Head of caudate nucleus (tissue), 42 donors: Measurements from ENCODE around the gene TBXAS1.

Experiments
- DNase-seq, 42 donors: peaks; one replicate each; pipeline versions ENCODE4 v3.0.0 to v3.0.0-alpha.2; 2020 to 2021; ENCODE audit warnings: mixed read lengths in 7 of 42
- intact Hi-C: fragments of 100-400 bp; cut with DNase I; formaldehyde crosslinking; loops from one replicate; pipeline ENCODE4 v1.15.0; 2022

Gene TBXAS1

GRCh38 chr7:139987691-139988516 is 158.8 kb downstream of the TBXAS1 start:
- intact Hi-C loops: no loop called here

DNA sequence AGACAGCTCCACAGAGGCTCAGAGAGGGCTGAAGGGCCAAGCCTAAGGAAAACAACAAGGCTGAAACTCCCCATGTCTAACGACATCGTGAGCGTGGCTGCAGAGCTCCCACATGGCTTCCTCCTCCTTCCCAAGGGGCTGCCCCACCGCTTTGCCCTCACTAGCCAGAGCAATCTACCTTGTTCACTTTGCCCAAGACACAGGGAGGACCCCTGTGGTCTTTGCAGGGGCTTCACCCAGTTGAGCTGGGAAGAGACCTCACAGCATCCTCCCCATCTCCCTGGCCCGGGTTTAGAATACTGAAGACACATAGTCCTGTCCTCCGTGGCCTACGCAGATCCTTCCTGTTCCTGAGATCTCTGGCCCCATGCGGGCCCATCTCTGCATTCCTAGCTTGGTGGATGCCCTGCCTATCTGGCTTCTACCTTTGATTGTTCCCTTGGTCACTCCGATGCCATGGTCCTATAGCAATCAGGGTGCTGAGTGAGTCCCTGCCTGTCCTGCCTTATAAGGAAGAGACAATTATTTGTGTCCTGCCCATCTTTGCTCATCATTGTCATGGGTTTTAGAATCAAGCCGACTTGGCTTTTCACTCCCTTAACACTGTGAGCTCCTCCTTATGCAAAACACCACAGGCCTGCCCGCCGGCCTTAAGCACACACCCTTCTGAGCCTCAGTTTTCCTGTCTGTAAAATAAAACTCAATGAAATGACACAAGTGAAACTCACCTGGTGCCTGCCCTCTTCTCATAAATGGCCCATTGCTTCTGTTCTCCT is 160.5 kb downstream of the TBXAS1 start:
- no peak for DNase-seq
- intact Hi-C loops: no loop called here

More at GRCh38 chr7:139987691-139988516, 158.8 kb downstream of the TBXAS1 start:
- no peak for DNase-seq

- DNase-seq: no peak
- intact Hi-C loops: no loop called here
Measured at GRCh38 chr7:139990142-139990535, 161.1 kb downstream of the TBXAS1 start.

GRCh38 chr7:139990571-139991268 is 161.7 kb downstream of the TBXAS1 start:
- intact Hi-C loops: no loop called here
- DNase-seq: no peak

- DNase-seq: no peak
- intact Hi-C loops: no loop called here
Measured at GRCh38 chr7:139991269-139991666, 162.2 kb downstream of the TBXAS1 start.

GRCh38 chr7:139991911-139992310 is 162.8 kb downstream of the TBXAS1 start:
- DNase-seq: no peak
- intact Hi-C loops: no loop called here

GRCh38 chr7:139992353-139993044 is 163.4 kb downstream of the TBXAS1 start:
- intact Hi-C loops: no loop called here
- no peak for DNase-seq

GRCh38 chr7:139993169-139993568 is 164.1 kb downstream of the TBXAS1 start:
- intact Hi-C loops: no loop called here
- no peak for DNase-seq

DNA sequence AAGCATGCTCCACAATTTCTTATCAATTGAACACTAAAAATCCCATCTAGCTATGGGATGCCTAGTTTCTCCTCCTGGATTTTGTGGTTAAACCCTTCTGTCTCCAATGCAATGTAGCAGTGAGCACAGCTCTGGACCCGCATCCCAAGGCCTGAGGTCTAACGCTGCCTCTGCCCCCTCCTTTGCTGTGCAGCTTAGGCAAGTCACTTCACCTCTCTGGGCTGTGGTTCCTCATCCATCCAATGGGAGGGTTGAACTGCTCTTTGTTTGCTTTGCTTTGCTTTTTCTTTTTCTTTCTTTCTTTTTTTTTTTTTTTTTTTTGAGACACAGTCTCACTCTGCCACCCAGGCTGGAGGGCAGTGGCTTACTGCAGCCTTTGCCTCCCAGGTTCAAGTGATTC is 164.5 kb downstream of the TBXAS1 start:
- intact Hi-C loops: no loop called here

GRCh38 chr7:139994356-139994755 is 165.3 kb downstream of the TBXAS1 start:
- DNase-seq: peak in 7 of 42 donors; percentile 14 to 54 (median 26)
- intact Hi-C loops: no loop called here

More for the DNA sequence above, 164.5 kb downstream of the TBXAS1 start:
- DNase-seq: no peak

GRCh38 chr7:139995017-139995915 is 166.2 kb downstream of the TBXAS1 start:
- intact Hi-C loops: no loop called here
- peak in 41 of 42 donors; percentile 47 to 89 (median 78) for DNase-seq

DNA sequence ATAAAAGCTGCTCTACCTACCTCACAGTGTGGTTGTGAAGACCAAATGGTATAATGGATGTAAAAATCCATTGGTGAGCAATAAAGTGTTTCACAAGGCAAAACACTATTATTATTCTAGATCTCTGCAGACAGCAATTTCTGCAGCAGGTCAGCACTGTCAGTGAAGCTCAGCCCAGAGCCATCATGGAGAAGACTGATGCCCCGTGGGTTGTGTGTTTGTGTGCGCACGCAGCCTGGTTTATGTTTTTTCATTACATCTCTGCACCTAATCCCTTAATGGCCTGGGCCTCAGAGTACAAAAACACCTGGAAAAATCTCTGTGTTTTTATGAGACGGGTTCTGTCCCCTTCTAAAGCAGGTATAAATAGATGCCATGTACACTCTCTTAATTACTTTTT is 169.5 kb downstream of the TBXAS1 start:
- intact Hi-C loops: no loop called here
- DNase-seq: no peak

DNA sequence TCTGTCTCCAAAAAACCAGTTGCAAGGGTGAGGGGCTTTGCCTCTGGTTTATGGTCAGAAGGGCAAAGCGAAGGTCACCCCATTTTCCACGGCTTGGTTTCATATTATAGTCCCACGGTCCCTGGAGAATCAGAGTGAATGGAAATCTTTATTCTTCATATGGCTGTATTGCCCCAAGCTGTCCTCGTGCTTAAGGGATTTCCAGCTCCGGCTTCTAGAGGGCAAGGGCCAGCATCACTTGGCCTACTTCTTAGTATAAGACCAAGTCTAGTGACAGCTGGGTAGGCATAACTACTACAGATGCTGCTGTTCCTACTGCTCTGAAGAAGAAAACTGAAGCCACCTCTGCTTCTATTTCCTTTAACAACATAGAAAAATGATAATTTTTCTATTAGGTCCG is 170.5 kb downstream of the TBXAS1 start:
- intact Hi-C loops: no loop called here
- DNase-seq: no peak

GRCh38 chr7:140000666-140001268 is 171.7 kb downstream of the TBXAS1 start:
- intact Hi-C loops: loop anchor here (5.0 to 10.0 kb wide), 3 partner anchors 223 to 506 kb away; partner anchors contain the start of gene HIPK2
- no peak for DNase-seq

DNA sequence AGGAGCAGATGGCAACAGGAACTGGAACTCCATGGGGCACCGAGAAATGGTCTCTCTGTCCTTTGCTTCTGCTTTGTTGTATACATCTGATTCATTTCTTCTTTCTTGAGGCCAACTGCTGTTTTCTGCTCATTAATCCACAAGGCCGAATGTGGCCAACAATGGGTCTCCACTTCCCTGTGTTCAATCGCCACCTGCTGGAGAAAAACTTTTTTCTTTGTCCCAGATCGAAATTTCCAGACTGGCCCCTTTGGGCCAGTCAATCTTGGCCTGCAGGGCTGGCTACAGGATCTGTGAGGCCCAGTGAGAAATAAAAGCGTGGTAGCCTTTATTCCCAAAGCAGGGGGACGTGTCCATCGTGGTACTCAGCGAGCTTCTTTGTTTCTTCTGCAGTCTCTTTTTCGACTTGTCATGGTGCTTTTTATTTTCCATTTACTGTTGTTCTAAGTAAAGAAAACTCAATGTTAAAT is 174.9 kb downstream of the TBXAS1 start:
- intact Hi-C loops: loop anchor here (5.0 to 10.0 kb wide), 3 partner anchors 227 to 509 kb away; partner anchors contain the start of gene HIPK2
- peak in 7 of 42 donors; percentile 8 to 55 (median 26) for DNase-seq

DNA sequence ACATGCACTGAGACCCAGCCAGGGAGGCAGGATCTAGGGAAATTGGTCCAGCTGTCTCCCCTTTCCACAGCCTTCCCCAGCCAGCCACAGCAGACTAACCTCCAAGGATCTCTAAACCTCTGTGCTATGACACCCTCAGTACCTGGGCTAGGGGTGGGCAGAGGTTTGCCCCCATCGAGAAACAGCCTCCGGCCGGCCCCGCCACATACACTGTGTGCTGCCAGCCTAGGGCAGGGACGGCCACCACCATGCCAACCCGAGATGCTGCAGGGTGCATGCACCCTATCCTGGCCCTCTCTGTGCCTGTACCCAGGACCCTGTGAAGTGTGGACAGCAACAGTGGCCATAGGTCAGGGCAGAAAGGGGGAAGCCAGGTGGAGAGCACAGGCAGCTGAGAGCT is 175.6 kb downstream of the TBXAS1 start:
- intact Hi-C loops: loop anchor here (5.0 to 10.0 kb wide), 3 partner anchors 227 to 510 kb away; partner anchors contain the start of gene HIPK2
- peak in 2 of 42 donors; percentile 13 to 26 for DNase-seq

DNA sequence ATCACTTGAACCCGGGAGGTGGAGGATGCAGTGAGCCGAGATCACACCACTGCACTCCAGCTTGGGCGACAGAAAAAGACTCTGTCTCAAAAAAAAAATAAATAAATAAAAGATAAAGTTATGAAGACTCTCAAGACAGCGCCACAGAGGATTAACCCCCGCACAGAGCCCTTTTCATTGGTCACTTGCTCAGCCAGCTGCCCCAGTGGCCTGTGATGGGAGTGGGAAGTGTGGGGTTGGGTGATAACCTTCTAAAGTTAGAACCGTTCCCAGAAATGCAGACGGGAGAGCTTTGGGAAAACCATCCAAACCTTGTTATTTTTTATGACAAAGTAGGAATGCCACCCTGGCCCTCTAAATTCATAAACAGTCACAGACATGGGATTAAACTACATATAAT is 176.3 kb downstream of the TBXAS1 start:
- DNase-seq: peak in 1 of 42 donors; percentile 20
- intact Hi-C loops: loop anchor here (10.0 kb wide), 1 partner anchor 511 kb away; no protein-coding TSS in a partner anchor
